Stomach (tissue), 9 donors: Measurements from ENCODE around the gene FNDC3B. TPM values are rescaled to one million over a fixed set of nuclear protein-coding genes. Genes with fewer than 3 reads are reported as not detected.

Source experiments
- DNase-seq, 2 donors: peaks; one replicate each; pipeline versions ENCODE4 v3.0.0 to v3.0.0-alpha.2; 2013 to 2019
- H3K27ac ChIP-seq, 5 donors: fragments of 200-600 bp in 4 of 5; sonication (generic) in 4 of 5; one replicate each; pipeline ENCODE4 v1.5.1; 2013 to 2019; ENCODE audit warnings: mild to moderate bottlenecking in 1 of 5, moderate library complexity in 1 of 5
- H3K27me3 ChIP-seq, 3 donors: fragments of 200-600 bp; sonication (generic); one replicate each; pipeline ENCODE4 v1.5.1; 2017 to 2019; ENCODE audit warnings: mixed run types in 1 of 3
- H3K36me3 ChIP-seq, 4 donors: fragments of 200-600 bp; sonication (generic); 1 replicate in 3 of 4; 2 replicates in 1 of 4; pipeline ENCODE4 v1.5.1; 2016 to 2019
- H3K4me1 ChIP-seq, 4 donors: fragments of 200-600 bp; sonication (generic); one replicate each; pipeline ENCODE4 v1.5.1; 2016 to 2019
- H3K4me3 ChIP-seq, 4 donors: fragments of 200-600 bp; sonication (generic) in 3 of 4; one replicate each; pipeline ENCODE4 v1.5.1; 2016 to 2019; ENCODE audit warnings: mild to moderate bottlenecking in 1 of 4
- H3K9me3 ChIP-seq, 4 donors: fragments of 200-600 bp; sonication (generic); one replicate each; pipeline ENCODE4 v1.5.1; 2016 to 2019
- EP300 ChIP-seq: sonication (generic); formaldehyde crosslinking; IDR thresholded peaks from one replicate; pipeline ENCODE4 v1.6.1; 2017; ENCODE audit warnings: antibody characterized with exemption
- POLR2A ChIP-seq, 4 donors: fragments of 450-650 bp; IDR thresholded peaks; one replicate each; pipeline ENCODE4 v1.6.1; 2016; ENCODE audit warnings: antibody characterized with exemption in 4 of 4, control low read depth in 2 of 4, mild to moderate bottlenecking in 1 of 4, moderate library complexity in 1 of 4
- POLR2AphosphoS5 ChIP-seq, 3 donors: sonication (generic); formaldehyde crosslinking; IDR thresholded peaks; one replicate each; pipeline ENCODE4 v1.6.1; 2016; ENCODE audit warnings: antibody characterized with exemption in 3 of 3
- WGBS, 5 donors: extraction: QIAGEN DNeasy Blood & Tissue Kit in 3 of 5; methylation state at CpG; one replicate each; pipeline versions ENCODE4 v1.1.5 to v1.1.7; 2013 to 2018; 5-methylcytosine and 5-hydroxymethylcytosine counted together
- intact Hi-C: fragments of 100-400 bp; cut with DNase I; formaldehyde crosslinking; loops from one replicate; pipeline ENCODE4 v1.15.1; 2023; ENCODE audit warnings: low total_unique reads
- polyA plus RNA-seq, 3 donors: library from polyadenylated mRNA; stranded (reverse); fragments of 200-250 nt; gene quantifications; one replicate each; pipeline ENCODE4 v1.2.3, GENCODE V29; 2013
- total RNA-seq, 5 donors: library from RNA; depleted of rRNA; stranded (reverse); fragments of >200 nt; gene quantifications; one replicate each; pipeline versions ENCODE4 v1.1.0 to v1.2.3, GENCODE V29; 2014 to 2016
- TF ChIP-seq, protein P1 (sequence below), 7 experiments: fragments of 450-650 bp in 4 of 7; fragments of 200-600 bp in 3 of 7; sonication (generic) in 3 of 7; IDR thresholded peaks; one replicate each; pipeline ENCODE4 v1.5.1; 2016 to 2019; ENCODE audit warnings: antibody characterized with exemption in 7 of 7, control low read depth in 2 of 7, mild to moderate bottlenecking in 1 of 7
- donor health status: healthy with polysubstance abuse.
- donor health status: Bipolar disorder and iron deficiency.
- donor health status: healthy.

FNDC3B gene
- total and polyA plus RNA-seq, 8 donors: 6.0 to 229 (median 53.7) TPM

GRCh38 chr3:172054115-172054764 lies 14.9 kb downstream of the FNDC3B start:
- peaks cover 0 to 38% (median 30%) of the 10 kb centered on the region in 4 donors for H3K36me3 ChIP-seq
- no peak for DNase-seq
- H3K4me3 ChIP-seq: no peak overlapping the region
- no peaks in the 10 kb centered on the region for H3K27me3 ChIP-seq
- peaks cover 20 to 85% (median 59%) of the 10 kb centered on the region in 4 donors for H3K4me1 ChIP-seq
- WGBS, 5 donors: 44 to 72% (median 48%) methylated on average over 6 of the region's 6 CpGs
- no peaks in the 10 kb centered on the region for H3K9me3 ChIP-seq
- intact Hi-C loops: no loop called here
- TF ChIP-seq EP300: no peak
- no peak for TF ChIP-seq POLR2A (IDR thresholded peaks at IDR 0.05)
- TF ChIP-seq, protein P1, sequence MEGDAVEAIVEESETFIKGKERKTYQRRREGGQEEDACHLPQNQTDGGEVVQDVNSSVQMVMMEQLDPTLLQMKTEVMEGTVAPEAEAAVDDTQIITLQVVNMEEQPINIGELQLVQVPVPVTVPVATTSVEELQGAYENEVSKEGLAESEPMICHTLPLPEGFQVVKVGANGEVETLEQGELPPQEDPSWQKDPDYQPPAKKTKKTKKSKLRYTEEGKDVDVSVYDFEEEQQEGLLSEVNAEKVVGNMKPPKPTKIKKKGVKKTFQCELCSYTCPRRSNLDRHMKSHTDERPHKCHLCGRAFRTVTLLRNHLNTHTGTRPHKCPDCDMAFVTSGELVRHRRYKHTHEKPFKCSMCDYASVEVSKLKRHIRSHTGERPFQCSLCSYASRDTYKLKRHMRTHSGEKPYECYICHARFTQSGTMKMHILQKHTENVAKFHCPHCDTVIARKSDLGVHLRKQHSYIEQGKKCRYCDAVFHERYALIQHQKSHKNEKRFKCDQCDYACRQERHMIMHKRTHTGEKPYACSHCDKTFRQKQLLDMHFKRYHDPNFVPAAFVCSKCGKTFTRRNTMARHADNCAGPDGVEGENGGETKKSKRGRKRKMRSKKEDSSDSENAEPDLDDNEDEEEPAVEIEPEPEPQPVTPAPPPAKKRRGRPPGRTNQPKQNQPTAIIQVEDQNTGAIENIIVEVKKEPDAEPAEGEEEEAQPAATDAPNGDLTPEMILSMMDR (IDR thresholded peaks at IDR 0.05): no peak
- TF ChIP-seq POLR2AphosphoS5 (IDR thresholded peaks at IDR 0.05): no peak
- peak overlapping the region; percentile 12 to 68 (median 48) for H3K27ac ChIP-seq

DNA sequence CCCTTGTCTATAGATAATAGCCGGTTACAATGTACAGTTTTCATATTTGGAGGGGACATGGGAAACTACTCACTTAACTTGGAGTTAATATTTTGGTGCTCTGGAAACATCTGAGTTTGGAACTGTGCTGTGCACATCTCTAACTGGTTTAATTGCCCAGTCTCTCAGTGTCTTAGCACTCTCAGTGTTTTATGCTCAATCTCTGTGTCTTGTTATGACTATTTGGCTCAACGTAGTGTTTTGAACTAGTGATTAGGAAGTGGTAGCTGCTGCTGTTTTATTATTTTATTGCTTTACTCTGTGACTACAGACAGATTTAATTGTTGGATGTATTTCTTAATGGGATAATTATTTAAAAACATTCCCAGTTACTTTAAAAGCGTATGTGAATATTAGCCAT lies 17.0 kb downstream of the FNDC3B start:
- Histone ChIP-seq H3K9me3 (no peaks in the 10 kb centered on the region), H3K27me3 (no peaks in the 10 kb centered on the region), H3K4me1 (peaks cover 37 to 93% (median 71%) of the 10 kb centered on the region in 4 donors), H3K27ac (peak overlapping the region in 2 of 5 donors; percentile 64 to 68), H3K4me3 (no peak overlapping the region), H3K36me3 (peaks cover 0 to 19% (median 13%) of the 10 kb centered on the region in 4 donors)
- no peak for DNase-seq
- WGBS, 5 donors: 48 to 69% (median 62%) methylated on average over 3 of the region's 3 CpGs
- TF ChIP-seq POLR2AphosphoS5 (IDR thresholded peaks at IDR 0.05) (no peak), EP300 (no peak), POLR2A (IDR thresholded peaks at IDR 0.05) (no peak)
- TF ChIP-seq, protein P1 (IDR thresholded peaks at IDR 0.05): no peak
- intact Hi-C loops: no loop called here

DNA sequence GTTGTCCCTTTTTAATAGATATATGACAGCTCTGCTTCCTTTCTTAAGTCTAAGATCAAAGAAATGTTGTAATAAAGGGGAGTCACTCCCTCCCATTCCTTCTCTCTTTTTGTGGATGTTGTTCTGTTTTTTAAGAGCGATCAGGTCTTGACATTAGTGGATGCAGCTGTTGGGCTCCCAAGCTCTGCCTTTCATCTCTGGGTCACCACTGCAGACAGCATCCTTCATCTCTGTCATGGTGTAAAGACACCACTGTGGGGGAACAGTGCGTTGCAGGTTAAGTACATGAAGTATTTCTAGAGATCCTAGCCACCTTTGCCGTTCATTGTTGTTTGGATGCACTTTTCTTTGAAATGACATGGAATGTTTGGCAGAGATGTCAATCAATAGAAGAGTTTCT lies 17.7 kb downstream of the FNDC3B start:
- intact Hi-C loops: no loop called here
- peaks cover 40 to 100% (median 76%) of the 10 kb centered on the region in 4 donors for H3K4me1 ChIP-seq
- TF ChIP-seq POLR2AphosphoS5 (IDR thresholded peaks at IDR 0.05) (no peak), EP300 (no peak), POLR2A (IDR thresholded peaks at IDR 0.05) (no peak)
- TF ChIP-seq, protein P1 (IDR thresholded peaks at IDR 0.05): no peak

GRCh38 chr3:172057624-172058327 lies 18.4 kb downstream of the FNDC3B start:
- intact Hi-C loops: no loop called here
- Histone ChIP-seq H3K9me3 (no peaks in the 10 kb centered on the region), H3K4me3 (no peak overlapping the region), H3K36me3 (peaks cover 0 to 10% (median 4%) of the 10 kb centered on the region in 4 donors), H3K4me1 (peaks cover 44 to 100% (median 77%) of the 10 kb centered on the region in 4 donors), H3K27ac (peak overlapping the region in 2 of 5 donors; percentile 20 to 68), H3K27me3 (no peaks in the 10 kb centered on the region)
- DNase-seq: no peak
- WGBS, 5 donors: 25 to 50% (median 44%) methylated on average over 3 of the region's 3 CpGs
- no peak for TF ChIP-seq POLR2AphosphoS5 (IDR thresholded peaks at IDR 0.05)
- TF ChIP-seq EP300: no peak
- TF ChIP-seq POLR2A (IDR thresholded peaks at IDR 0.05): no peak
- TF ChIP-seq, protein P1 (IDR thresholded peaks at IDR 0.05): no peak

More for the DNA sequence above, 17.7 kb downstream of the FNDC3B start:
- H3K27ac ChIP-seq: peak overlapping the region in 4 of 5 donors; percentile 14 to 68 (median 46)
- H3K4me3 ChIP-seq: no peak overlapping the region
- H3K27me3 ChIP-seq: no peaks in the 10 kb centered on the region
- H3K36me3 ChIP-seq: peaks cover 0 to 17% (median 9%) of the 10 kb centered on the region in 4 donors
- 40 to 66% (median 53%) methylated on average over 3 of the region's 3 CpGs for WGBS, 5 donors
- DNase-seq: no peak
- no peaks in the 10 kb centered on the region for H3K9me3 ChIP-seq
